ENCODE measurements around the gene CCL14. TPM values are rescaled to one million over a fixed set of nuclear protein-coding genes. Genes with fewer than 3 reads are reported as not detected.
"Not testable (repeated sequence)": the region's sequence is repeated elsewhere in the genome, so short reads cannot be mapped to it uniquely, and the experiment has no call there.

The CCL14 gene
- total and polyA plus RNA-seq, 5 donors from 2014 or later, result not detected

- H3K4me1 ChIP-seq (ENCODE audit: control insufficient read depth, insufficient read depth, low read length, poor library complexity, severe bottlenecking), result no peaks in the 10 kb centered on the region
- H3K27me3 ChIP-seq (ENCODE audit: control insufficient read depth, insufficient read depth, low read length), result peaks cover 2% of the 10 kb centered on the region
- no peak overlapping the region for H3K4me3 ChIP-seq (ENCODE audit: low read depth, low read length)
- Mint-ChIP-seq H3K27me3 (peaks cover 31% of the 10 kb centered on the region), H3K36me3 (no peaks in the 10 kb centered on the region), H3K4me1 (no peaks in the 10 kb centered on the region), H3K27ac (no peak overlapping the region), H3K9me3 (peaks cover 0 to 5% (median 0%) of the 10 kb centered on the region in 7 donors), H3K4me3 (no peak overlapping the region)
- ATAC-seq (ENCODE audit: low read depth in 2 of 2) (no peak), DNase-seq (no peak)
- no peak overlapping the region for H3K27ac ChIP-seq (ENCODE audit: insufficient read depth, low read length, poor library complexity, severe bottlenecking)
- no peaks in the 10 kb centered on the region for H3K9me3 ChIP-seq (ENCODE audit: control insufficient read depth in 2 of 2, low read length in 2 of 2)
- H3K36me3 ChIP-seq (ENCODE audit: control insufficient read depth, insufficient read depth, low read length), result no peaks in the 10 kb centered on the region
These were observed 30.0 kb upstream of the CCL14 start for GRCh38 chr17:36016555-36016954.

GRCh38 chr17:36015895-36016294 lies 29.4 kb upstream of the CCL14 start:
- H3K27ac Mint-ChIP-seq; H3K4me3 ChIP-seq (ENCODE audit: low read depth, low read length); ATAC-seq (ENCODE audit: low read depth in 2 of 2); H3K36me3 ChIP-seq (ENCODE audit: control insufficient read depth, insufficient read depth, low read length); H3K9me3 Mint-ChIP-seq; H3K4me1 ChIP-seq (ENCODE audit: control insufficient read depth, insufficient read depth, low read length, poor library complexity, severe bottlenecking); H3K9me3 ChIP-seq (ENCODE audit: control insufficient read depth in 2 of 2, low read length in 2 of 2); H3K36me3 Mint-ChIP-seq; DNase-seq; H3K27ac ChIP-seq (ENCODE audit: insufficient read depth, low read length, poor library complexity, severe bottlenecking); H3K4me1 Mint-ChIP-seq; H3K27me3 ChIP-seq (ENCODE audit: control insufficient read depth, insufficient read depth, low read length); H3K4me3 Mint-ChIP-seq: not testable (repeated sequence)
- peaks cover 35% of the 10 kb centered on the region for H3K27me3 Mint-ChIP-seq

- no peak overlapping the region for H3K4me3 ChIP-seq (ENCODE audit: low read depth, low read length)
- ATAC-seq (ENCODE audit: low read depth in 2 of 2) (no peak), DNase-seq (no peak)
- no peaks in the 10 kb centered on the region for H3K9me3 ChIP-seq (ENCODE audit: control insufficient read depth in 2 of 2, low read length in 2 of 2)
- Mint-ChIP-seq H3K27me3 (peaks cover 30% of the 10 kb centered on the region), H3K4me1 (no peaks in the 10 kb centered on the region), H3K4me3 (no peak overlapping the region), H3K27ac (no peak overlapping the region), H3K9me3 (peaks cover 0 to 2% (median 0%) of the 10 kb centered on the region in 7 donors), H3K36me3 (no peaks in the 10 kb centered on the region)
- H3K4me1 ChIP-seq (ENCODE audit: control insufficient read depth, insufficient read depth, low read length, poor library complexity, severe bottlenecking), result no peaks in the 10 kb centered on the region
- no peak overlapping the region for H3K27ac ChIP-seq (ENCODE audit: insufficient read depth, low read length, poor library complexity, severe bottlenecking)
- peaks cover 2% of the 10 kb centered on the region for H3K27me3 ChIP-seq (ENCODE audit: control insufficient read depth, insufficient read depth, low read length)
- no peaks in the 10 kb centered on the region for H3K36me3 ChIP-seq (ENCODE audit: control insufficient read depth, insufficient read depth, low read length)
These were observed 28.4 kb upstream of the CCL14 start for GRCh38 chr17:36014946-36015345.

GRCh38 chr17:36011201-36011600 lies 24.7 kb upstream of the CCL14 start:
- no peak for ATAC-seq (ENCODE audit: low read depth in 2 of 2)
- H3K27ac Mint-ChIP-seq, result no peak overlapping the region

DNA sequence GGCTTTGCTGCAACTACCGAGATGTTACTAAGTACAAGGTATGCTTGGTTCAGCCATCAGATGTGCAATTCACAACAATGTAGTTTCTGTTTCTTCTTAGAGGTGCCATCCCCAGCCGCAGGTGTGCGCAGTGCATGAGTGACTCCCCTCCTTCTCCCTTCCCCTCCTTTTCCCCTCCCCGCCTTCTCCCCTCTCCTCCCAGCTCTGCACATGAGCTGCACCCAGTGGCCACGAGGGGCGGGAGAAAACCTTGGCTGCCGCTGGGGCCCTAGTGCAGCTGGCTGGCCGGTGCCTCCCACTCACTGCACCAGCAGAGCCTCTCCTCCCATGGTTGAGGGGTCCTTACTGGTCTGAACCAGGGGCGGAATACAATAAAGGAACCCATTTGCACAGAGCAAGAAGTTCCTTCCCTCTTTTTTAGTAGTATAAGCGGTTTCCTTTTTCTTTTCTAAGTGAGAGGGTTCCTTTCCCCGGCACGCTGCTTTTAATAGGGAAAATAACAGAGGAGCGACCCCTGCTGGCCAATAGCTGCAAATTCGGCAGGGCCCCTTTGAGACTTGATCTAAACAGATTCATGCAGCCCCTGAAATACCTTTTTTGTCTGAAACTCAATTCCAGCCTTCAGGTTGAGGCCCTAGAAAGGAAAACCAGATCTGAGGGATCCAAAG lies 22.6 kb upstream of the CCL14 start:
- Histone ChIP-seq H3K27ac (ENCODE audit: insufficient read depth, low read length, poor library complexity, severe bottlenecking) (no peak overlapping the region), H3K4me3 (ENCODE audit: low read depth, low read length) (no peak overlapping the region), H3K9me3 (ENCODE audit: control insufficient read depth in 2 of 2, low read length in 2 of 2) (no peaks in the 10 kb centered on the region), H3K4me1 (ENCODE audit: control insufficient read depth, insufficient read depth, low read length, poor library complexity, severe bottlenecking) (no peaks in the 10 kb centered on the region), H3K27me3 (ENCODE audit: control insufficient read depth, insufficient read depth, low read length) (no peaks in the 10 kb centered on the region), H3K36me3 (ENCODE audit: control insufficient read depth, insufficient read depth, low read length) (no peaks in the 10 kb centered on the region)
- Mint-ChIP-seq H3K4me1 (peaks cover 0 to 3% (median 2%) of the 10 kb centered on the region in 4 donors), H3K9me3 (peaks cover 0 to 9% (median 2%) of the 10 kb centered on the region in 7 donors), H3K36me3 (no peaks in the 10 kb centered on the region), H3K27ac (no peak overlapping the region), H3K27me3 (peaks cover 24% of the 10 kb centered on the region), H3K4me3 (no peak overlapping the region)
- no peak for ATAC-seq (ENCODE audit: low read depth in 2 of 2)
- DNase-seq, result no peak

More at GRCh38 chr17:36011201-36011600, 24.7 kb upstream of the CCL14 start:
- H3K4me3 Mint-ChIP-seq, result no peak overlapping the region
- no peak overlapping the region for H3K4me3 ChIP-seq (ENCODE audit: low read depth, low read length)
- H3K9me3 Mint-ChIP-seq, result peaks cover 0 to 9% (median 0%) of the 10 kb centered on the region in 7 donors
- H3K27me3 Mint-ChIP-seq, result peaks cover 19% of the 10 kb centered on the region
- no peaks in the 10 kb centered on the region for H3K36me3 ChIP-seq (ENCODE audit: control insufficient read depth, insufficient read depth, low read length)
- no peak for DNase-seq
- H3K4me1 ChIP-seq (ENCODE audit: control insufficient read depth, insufficient read depth, low read length, poor library complexity, severe bottlenecking), result no peaks in the 10 kb centered on the region
- H3K36me3 Mint-ChIP-seq, result no peaks in the 10 kb centered on the region
- no peak overlapping the region for H3K27ac ChIP-seq (ENCODE audit: insufficient read depth, low read length, poor library complexity, severe bottlenecking)
- H3K27me3 ChIP-seq (ENCODE audit: control insufficient read depth, insufficient read depth, low read length), result no peaks in the 10 kb centered on the region
- H3K9me3 ChIP-seq (ENCODE audit: control insufficient read depth in 2 of 2, low read length in 2 of 2), result no peaks in the 10 kb centered on the region
- no peaks in the 10 kb centered on the region for H3K4me1 Mint-ChIP-seq

DNA sequence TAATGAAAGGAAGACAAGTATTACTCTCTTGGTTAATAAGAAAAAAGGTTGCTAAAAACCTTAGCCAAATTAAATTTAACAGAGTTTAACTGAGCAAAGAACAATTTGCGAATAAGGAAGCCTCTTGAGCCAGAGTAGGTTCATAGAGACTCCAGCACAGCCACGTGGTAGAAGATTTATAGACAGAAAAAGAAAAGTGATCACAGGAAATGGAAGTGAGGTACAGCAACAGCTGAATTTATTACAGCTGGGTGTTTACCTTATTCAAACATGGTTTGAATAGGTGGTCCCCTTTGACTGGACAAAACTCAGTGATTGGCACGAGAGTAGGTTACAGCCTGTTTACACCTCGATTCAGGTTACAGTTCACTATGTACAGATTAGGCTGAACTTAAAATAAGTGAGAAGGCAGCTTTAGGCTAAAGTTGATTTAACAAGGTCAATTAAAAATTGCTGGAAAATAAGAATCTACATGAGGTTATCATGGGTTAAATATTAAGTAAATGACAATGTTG lies 18.1 kb upstream of the CCL14 start:
- H3K36me3 ChIP-seq (ENCODE audit: control insufficient read depth, insufficient read depth, low read length), result no peaks in the 10 kb centered on the region
- Mint-ChIP-seq H3K27ac (no peak overlapping the region), H3K4me3 (no peak overlapping the region), H3K27me3 (peaks cover 12% of the 10 kb centered on the region), H3K4me1 (peaks cover 0 to 3% (median 2%) of the 10 kb centered on the region in 4 donors), H3K36me3 (no peaks in the 10 kb centered on the region), H3K9me3 (peaks cover 0 to 7% (median 0%) of the 10 kb centered on the region in 7 donors)
- no peaks in the 10 kb centered on the region for H3K9me3 ChIP-seq (ENCODE audit: control insufficient read depth in 2 of 2, low read length in 2 of 2)
- no peaks in the 10 kb centered on the region for H3K4me1 ChIP-seq (ENCODE audit: control insufficient read depth, insufficient read depth, low read length, poor library complexity, severe bottlenecking)
- ATAC-seq (ENCODE audit: low read depth in 2 of 2), result no peak
- no peaks in the 10 kb centered on the region for H3K27me3 ChIP-seq (ENCODE audit: control insufficient read depth, insufficient read depth, low read length)
- no peak overlapping the region for H3K4me3 ChIP-seq (ENCODE audit: low read depth, low read length)
- DNase-seq, result no peak
- H3K27ac ChIP-seq (ENCODE audit: insufficient read depth, low read length, poor library complexity, severe bottlenecking), result no peak overlapping the region

- ATAC-seq (ENCODE audit: low read depth in 2 of 2), result no peak
- peaks cover 18% of the 10 kb centered on the region for H3K27me3 Mint-ChIP-seq
- H3K4me1 ChIP-seq (ENCODE audit: control insufficient read depth, insufficient read depth, low read length, poor library complexity, severe bottlenecking), result no peaks in the 10 kb centered on the region
- peaks cover 0 to 4% (median 0%) of the 10 kb centered on the region in 7 donors for H3K9me3 Mint-ChIP-seq
- H3K4me1 Mint-ChIP-seq, result peaks cover 0 to 3% (median 2%) of the 10 kb centered on the region in 4 donors
- H3K9me3 ChIP-seq (ENCODE audit: control insufficient read depth in 2 of 2, low read length in 2 of 2), result no peaks in the 10 kb centered on the region
- no peak overlapping the region for H3K27ac ChIP-seq (ENCODE audit: insufficient read depth, low read length, poor library complexity, severe bottlenecking)
- H3K4me3 ChIP-seq (ENCODE audit: low read depth, low read length), result no peak overlapping the region
- H3K27ac Mint-ChIP-seq, result no peak overlapping the region
- H3K27me3 ChIP-seq (ENCODE audit: control insufficient read depth, insufficient read depth, low read length), result no peaks in the 10 kb centered on the region
- no peaks in the 10 kb centered on the region for H3K36me3 ChIP-seq (ENCODE audit: control insufficient read depth, insufficient read depth, low read length)
- no peaks in the 10 kb centered on the region for H3K36me3 Mint-ChIP-seq
- DNase-seq, result no peak
- no peak overlapping the region for H3K4me3 Mint-ChIP-seq
These were observed 16.1 kb upstream of the CCL14 start for GRCh38 chr17:36002631-36003030.
